ENCODE measurements around the gene MYNN. TPM values are rescaled to one million over a fixed set of nuclear protein-coding genes. Genes with fewer than 3 reads are reported as not detected.

The MYNN gene
- total and polyA plus RNA-seq, 9 of the 15 experiments (the other 6 are each of a cell fraction or from before 2014, with no cell fraction given), result 10.4 to 35.7 (median 21.3) TPM

DNA sequence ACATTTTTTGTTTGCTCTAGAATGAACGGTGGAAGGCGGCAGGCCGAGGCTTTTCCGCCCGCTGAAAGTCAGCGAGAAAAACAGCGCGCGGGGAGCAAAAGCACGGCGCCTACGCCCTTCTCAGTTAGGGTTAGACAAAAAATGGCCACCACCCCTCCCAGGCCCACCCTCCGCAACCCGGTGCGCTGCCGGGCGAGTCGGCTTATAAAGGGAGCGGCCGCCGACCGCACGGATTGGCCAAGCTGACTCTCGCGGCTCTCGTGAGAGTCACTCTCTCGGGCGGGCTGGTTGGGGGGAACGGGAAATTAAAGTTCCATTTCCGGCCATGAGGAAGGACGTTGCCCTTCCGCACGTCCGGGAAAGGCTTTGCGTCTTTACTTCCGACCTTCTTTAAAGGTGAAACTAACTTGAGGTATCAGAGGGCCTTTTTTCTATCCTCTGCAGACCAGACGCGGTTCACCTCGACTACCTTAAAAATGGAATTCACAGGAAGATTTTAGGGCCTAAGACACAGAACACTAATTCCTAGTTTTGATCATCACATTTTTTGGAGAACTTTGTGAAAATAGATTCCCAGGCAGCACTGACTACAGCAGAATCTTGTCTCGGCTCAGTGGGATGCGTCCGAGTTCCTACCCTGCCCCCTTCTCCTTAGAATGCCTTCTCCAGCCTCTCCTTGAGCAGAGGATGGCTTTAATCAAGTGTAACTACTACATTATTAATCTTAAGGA, 8.1 kb upstream of the MYNN start, which contains the start of gene TERC (continued):
- TF ChIP-seq, protein P1, sequence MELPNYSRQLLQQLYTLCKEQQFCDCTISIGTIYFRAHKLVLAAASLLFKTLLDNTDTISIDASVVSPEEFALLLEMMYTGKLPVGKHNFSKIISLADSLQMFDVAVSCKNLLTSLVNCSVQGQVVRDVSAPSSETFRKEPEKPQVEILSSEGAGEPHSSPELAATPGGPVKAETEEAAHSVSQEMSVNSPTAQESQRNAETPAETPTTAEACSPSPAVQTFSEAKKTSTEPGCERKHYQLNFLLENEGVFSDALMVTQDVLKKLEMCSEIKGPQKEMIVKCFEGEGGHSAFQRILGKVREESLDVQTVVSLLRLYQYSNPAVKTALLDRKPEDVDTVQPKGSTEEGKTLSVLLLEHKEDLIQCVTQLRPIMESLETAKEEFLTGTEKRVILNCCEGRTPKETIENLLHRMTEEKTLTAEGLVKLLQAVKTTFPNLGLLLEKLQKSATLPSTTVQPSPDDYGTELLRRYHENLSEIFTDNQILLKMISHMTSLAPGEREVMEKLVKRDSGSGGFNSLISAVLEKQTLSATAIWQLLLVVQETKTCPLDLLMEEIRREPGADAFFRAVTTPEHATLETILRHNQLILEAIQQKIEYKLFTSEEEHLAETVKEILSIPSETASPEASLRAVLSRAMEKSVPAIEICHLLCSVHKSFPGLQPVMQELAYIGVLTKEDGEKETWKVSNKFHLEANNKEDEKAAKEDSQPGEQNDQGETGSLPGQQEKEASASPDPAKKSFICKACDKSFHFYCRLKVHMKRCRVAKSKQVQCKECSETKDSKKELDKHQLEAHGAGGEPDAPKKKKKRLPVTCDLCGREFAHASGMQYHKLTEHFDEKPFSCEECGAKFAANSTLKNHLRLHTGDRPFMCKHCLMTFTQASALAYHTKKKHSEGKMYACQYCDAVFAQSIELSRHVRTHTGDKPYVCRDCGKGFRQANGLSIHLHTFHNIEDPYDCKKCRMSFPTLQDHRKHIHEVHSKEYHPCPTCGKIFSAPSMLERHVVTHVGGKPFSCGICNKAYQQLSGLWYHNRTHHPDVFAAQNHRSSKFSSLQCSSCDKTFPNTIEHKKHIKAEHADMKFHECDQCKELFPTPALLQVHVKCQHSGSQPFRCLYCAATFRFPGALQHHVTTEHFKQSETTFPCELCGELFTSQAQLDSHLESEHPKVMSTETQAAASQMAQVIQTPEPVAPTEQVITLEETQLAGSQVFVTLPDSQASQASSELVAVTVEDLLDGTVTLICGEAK (IDR thresholded peaks at IDR 0.05), result peak; percentile 92
- TF ChIP-seq, protein P1 (CRISPR knock-in tag; IDR thresholded peaks at IDR 0.05), result no peak
- TF ChIP-seq MBD2 (IDR thresholded peaks at IDR 0.05; ENCODE audit: borderline replicate concordance, low read depth) (peak; percentile 67; the same call in 1 of the 2 replicates), ARHGAP35 (IDR thresholded peaks at IDR 0.05; ENCODE audit: partially characterized antibody) (peak; percentile 60), YY1 (IDR thresholded peaks at IDR 0.05; ENCODE audit: borderline replicate concordance in 1 of 3, control insufficient read depth in 1 of 3, extremely low read depth in 1 of 3, insufficient read depth in 3 of 3, insufficient read length in 1 of 3, insufficient replicate concordance in 2 of 3, low read depth in 1 of 3, low read length in 2 of 3) (peak; percentile 41 to 87 (median 77)), FIP1L1 (IDR thresholded peaks at IDR 0.05; ENCODE audit: low read depth, low read length, poor library complexity, severe bottlenecking) (peak; percentile 53), RBM15 (IDR thresholded peaks at IDR 0.05; ENCODE audit: insufficient read depth, low read length) (no peak)
- TF ChIP-seq, protein P2, sequence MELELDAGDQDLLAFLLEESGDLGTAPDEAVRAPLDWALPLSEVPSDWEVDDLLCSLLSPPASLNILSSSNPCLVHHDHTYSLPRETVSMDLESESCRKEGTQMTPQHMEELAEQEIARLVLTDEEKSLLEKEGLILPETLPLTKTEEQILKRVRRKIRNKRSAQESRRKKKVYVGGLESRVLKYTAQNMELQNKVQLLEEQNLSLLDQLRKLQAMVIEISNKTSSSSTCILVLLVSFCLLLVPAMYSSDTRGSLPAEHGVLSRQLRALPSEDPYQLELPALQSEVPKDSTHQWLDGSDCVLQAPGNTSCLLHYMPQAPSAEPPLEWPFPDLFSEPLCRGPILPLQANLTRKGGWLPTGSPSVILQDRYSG (tag; conservative IDR thresholded peaks at IDR 0.05; ENCODE audit: low read depth), result no peak
- TF ChIP-seq, protein P3, sequence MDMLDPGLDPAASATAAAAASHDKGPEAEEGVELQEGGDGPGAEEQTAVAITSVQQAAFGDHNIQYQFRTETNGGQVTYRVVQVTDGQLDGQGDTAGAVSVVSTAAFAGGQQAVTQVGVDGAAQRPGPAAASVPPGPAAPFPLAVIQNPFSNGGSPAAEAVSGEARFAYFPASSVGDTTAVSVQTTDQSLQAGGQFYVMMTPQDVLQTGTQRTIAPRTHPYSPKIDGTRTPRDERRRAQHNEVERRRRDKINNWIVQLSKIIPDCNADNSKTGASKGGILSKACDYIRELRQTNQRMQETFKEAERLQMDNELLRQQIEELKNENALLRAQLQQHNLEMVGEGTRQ (CRISPR knock-in tag; IDR thresholded peaks at IDR 0.05), result no peak

Data from K562 (cell line).